Memory B cell (primary cell): ENCODE data around the gene TSPAN17.
A peak's percentile ranks its signal among the peaks of the same experiment; 100 is the strongest.

Source experiments
- ATAC-seq: fragments of 150-1000 bp; cut with Tn5 transposase; 2 replicates; pipeline ENCODE4 v1.10.0; 2021; ENCODE audit warnings: low read depth, mild to moderate bottlenecking, moderate library complexity
- DNase-seq, 2 donors: peaks; one replicate each; pipeline ENCODE4 v3.0.0; 2022; ENCODE audit warnings: low spot score in 2 of 2
- H3K27ac Mint-ChIP-seq: one replicate; pipeline ENCODE4 v1.8.0; 2022; ENCODE audit warnings: mild to moderate bottlenecking, moderate library complexity, mixed read lengths
- H3K27me3 Mint-ChIP-seq: one replicate; pipeline ENCODE4 v1.8.0; 2022; ENCODE audit warnings: mixed read lengths
- H3K36me3 Mint-ChIP-seq: one replicate; pipeline ENCODE4 v1.8.0; 2022; ENCODE audit warnings: mild to moderate bottlenecking, mixed read lengths
- H3K4me1 Mint-ChIP-seq: one replicate; pipeline ENCODE4 v1.8.0; 2022; ENCODE audit warnings: mixed read lengths
- H3K4me3 Mint-ChIP-seq: one replicate; pipeline ENCODE4 v1.8.0; 2022; ENCODE audit warnings: mild to moderate bottlenecking, moderate library complexity, mixed read lengths
- H3K9me3 Mint-ChIP-seq: one replicate; pipeline ENCODE4 v1.8.0; 2022; ENCODE audit warnings: mixed read lengths

The TSPAN17 gene

DNA sequence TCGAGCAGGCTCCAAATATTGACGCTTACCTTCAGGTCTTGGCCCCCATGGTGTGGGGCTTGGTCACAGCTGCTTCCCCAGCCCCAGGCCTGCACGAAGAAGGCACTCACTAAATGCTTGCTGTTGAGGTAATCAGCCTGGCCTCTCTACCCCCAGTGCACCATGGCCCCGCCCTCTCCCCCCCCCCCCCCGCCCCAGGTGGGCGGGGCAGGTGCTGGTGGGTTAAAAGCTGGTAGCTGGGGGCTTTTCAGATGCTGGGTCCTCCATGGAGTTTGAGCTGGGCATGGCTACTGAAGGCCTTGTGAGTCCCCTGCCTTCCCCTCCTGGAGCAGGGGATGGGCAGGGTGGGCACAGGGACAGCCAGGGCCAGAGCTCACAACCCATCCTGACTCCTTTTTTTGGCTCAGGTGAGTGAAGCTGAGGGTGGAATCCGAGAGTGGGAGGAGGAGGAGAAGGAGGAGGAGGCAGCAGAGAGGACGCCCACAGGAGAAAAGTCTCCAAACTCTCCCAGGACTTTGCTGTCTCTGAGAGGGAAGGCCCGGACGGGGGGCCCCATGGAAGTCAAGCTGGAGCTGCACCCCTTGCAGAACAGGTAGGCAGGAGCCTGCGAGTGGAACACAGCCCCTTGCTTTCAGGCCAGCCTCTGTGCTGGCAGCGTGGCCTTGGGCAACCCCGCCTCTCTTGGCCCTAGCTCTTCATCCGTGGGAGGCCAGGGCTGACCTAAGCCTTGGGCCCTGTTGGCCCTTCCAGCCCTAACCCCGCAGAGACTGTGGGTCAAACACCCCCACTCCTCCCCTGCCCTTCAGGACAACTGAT, 4.4 kb upstream of the TSPAN17 start:
- H3K36me3 Mint-ChIP-seq, result no peaks in the 10 kb centered on the region
- ATAC-seq (no peak), DNase-seq (no peak)
- no peaks in the 10 kb centered on the region for H3K9me3 Mint-ChIP-seq
- H3K4me3 Mint-ChIP-seq, result no peak overlapping the region
- no peak overlapping the region for H3K27ac Mint-ChIP-seq
- H3K4me1 Mint-ChIP-seq, result peaks cover 8% of the 10 kb centered on the region
- H3K27me3 Mint-ChIP-seq, result no peaks in the 10 kb centered on the region

DNA sequence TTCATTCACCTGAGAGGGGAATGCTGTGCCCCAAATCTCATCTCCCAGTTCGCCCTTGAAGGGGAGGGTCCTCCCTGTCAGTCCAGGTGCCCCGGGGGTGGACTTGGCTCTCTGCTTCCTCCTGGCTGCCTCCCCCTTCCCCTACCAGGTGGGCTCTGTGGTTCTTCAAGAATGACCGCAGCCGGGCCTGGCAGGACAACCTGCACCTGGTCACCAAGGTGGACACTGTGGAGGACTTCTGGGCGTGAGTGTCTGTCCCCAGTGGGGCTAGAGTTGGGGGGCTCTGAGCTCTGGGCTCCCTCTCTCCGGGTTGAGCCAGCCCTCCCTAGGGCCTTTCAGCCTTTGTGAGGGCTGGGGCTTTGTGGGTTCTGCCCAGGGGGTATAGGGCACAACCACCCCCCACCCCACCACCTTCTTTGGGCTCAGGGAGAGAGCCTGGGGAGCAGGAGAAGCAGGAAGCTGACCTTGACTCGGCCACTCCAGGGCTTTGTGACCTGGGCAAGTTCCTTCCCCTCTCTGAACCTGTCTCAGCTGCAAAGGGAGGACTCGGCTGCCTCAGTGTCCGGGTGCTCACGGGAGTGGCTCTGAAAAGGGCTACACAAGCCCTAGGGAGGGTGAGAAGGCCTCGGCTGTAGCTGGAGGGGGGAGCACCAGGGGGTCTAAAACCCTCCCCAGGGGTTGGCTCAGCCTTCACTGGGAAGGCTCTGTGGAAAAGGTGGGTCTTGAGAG, 3.6 kb upstream of the TSPAN17 start:
- H3K4me1 Mint-ChIP-seq, result peaks cover 12% of the 10 kb centered on the region
- DNase-seq (no peak), ATAC-seq (no peak)
- H3K4me3 Mint-ChIP-seq, result no peak overlapping the region
- H3K27ac Mint-ChIP-seq, result no peak overlapping the region
- no peaks in the 10 kb centered on the region for H3K36me3 Mint-ChIP-seq
- H3K27me3 Mint-ChIP-seq, result no peaks in the 10 kb centered on the region
- H3K9me3 Mint-ChIP-seq, result no peaks in the 10 kb centered on the region

DNA sequence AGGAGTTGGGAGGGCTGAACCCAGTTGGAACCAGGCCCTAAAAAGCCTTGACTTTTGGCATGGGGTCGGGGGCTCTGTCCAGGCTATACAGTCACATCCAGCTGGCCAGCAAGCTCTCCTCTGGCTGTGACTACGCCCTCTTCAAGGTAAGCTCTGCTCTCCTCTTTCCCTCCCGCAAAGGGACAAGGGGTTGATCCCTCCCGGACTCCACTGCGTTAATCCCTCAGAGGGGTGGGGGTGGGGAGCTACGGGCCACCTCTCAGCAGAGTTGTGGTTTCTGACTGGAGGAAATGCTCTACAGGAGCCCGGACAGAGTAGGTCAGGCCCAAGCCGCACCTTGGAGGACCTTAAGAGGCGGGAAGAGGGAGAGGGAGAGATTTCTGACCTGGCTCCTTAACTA, 3.0 kb upstream of the TSPAN17 start:
- peaks cover 18% of the 10 kb centered on the region for H3K4me1 Mint-ChIP-seq
- H3K27ac Mint-ChIP-seq, result no peak overlapping the region
- no peaks in the 10 kb centered on the region for H3K36me3 Mint-ChIP-seq
- no peaks in the 10 kb centered on the region for H3K27me3 Mint-ChIP-seq
- no peak overlapping the region for H3K4me3 Mint-ChIP-seq
- DNase-seq (no peak), ATAC-seq (no peak)
- no peaks in the 10 kb centered on the region for H3K9me3 Mint-ChIP-seq

DNA sequence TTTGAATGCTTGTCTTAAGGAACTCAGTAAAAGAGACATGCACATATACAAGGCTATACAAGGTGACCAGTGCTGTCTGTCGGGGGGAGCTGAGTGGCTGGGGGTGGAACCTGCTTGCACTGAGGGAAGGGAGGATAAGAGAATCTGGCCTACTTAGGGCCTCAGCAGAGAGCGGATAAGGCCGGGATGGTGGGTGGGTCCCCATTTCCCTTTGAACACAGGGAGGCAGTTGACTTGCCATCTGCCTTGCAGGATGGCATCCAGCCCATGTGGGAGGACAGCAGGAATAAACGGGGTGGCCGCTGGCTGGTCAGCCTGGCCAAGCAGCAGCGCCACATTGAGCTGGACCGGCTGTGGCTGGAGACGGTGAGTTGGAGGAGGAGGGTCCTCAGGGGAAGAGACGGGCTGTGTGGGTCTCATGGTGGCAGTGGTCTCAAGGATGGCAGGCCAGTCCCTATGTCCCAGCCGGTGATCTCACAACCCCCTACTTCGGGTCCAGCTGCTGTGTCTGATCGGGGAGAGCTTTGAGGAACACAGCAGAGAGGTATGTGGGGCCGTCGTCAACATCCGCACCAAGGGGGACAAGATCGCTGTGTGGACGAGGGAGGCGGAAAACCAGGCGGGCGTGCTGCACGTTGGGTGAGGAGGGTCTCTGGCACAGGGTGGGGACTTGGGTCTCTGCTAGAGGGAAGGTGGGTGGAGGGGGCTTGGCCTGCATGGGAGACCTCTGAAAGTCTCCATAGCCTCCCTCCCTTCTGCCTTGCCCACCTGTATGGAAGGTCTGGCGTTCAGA, 2.2 kb upstream of the TSPAN17 start:
- no peaks in the 10 kb centered on the region for H3K36me3 Mint-ChIP-seq
- no peaks in the 10 kb centered on the region for H3K9me3 Mint-ChIP-seq
- no peak for DNase-seq
- no peak overlapping the region for H3K4me3 Mint-ChIP-seq
- H3K27me3 Mint-ChIP-seq, result no peaks in the 10 kb centered on the region
- no peak overlapping the region for H3K27ac Mint-ChIP-seq
- ATAC-seq, result no peak
- H3K4me1 Mint-ChIP-seq, result peaks cover 21% of the 10 kb centered on the region

DNA sequence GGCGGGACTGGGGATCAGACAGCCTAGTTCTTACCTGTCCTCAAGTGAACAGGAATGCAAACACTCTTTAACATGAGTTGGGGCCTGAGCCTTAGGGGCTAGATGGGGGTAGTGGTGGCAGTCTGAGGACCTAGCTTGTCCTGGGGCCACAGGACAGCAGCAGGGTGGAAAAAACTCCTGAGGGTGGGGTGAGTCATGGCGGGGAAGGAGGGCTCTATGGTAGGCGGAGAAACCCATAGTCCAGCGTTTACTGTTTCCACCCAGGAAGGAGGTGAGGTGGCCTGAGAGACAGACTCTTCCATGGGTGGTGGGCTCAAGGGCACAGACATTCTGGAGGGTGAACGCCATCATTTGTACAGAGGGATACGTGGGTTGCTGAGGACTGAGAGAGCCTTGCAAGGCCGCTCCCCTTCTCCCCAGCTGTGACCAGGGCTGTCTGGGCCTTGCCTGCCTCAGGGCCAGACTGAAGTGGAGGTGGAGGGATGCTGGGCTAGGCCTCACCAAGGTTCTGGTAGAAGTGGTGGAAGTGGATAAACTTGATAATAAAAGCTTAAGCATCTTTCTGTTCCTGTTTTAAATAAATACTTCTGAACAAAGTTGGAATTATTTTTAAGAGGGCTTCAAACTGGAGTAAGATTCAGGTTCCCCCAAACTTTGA, 1.1 kb upstream of the TSPAN17 start:
- Mint-ChIP-seq H3K4me3 (peak overlapping the region; percentile 89), H3K27ac (no peak overlapping the region), H3K9me3 (no peaks in the 10 kb centered on the region), H3K36me3 (no peaks in the 10 kb centered on the region), H3K27me3 (no peaks in the 10 kb centered on the region), H3K4me1 (peaks cover 29% of the 10 kb centered on the region)
- ATAC-seq, result no peak
- DNase-seq, result no peak

DNA sequence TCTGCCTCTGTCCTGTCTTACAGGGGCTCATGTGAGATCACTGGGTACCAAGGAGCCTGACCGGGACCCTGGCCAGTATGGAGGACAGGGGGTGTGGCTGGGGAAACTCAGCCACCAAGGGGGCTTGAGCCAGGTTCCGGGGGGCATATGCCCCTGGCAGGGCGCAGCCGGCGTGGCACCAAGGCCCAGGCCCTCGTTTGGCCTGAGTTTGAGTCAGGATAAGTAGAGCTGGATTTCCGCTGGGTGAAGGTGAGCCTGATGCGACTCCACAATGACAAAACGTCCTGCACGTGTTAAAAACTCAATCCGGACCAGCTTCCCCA, 616 bp upstream of the TSPAN17 start:
- DNase-seq (no peak), ATAC-seq (no peak)
- Mint-ChIP-seq H3K4me3 (peak overlapping the region; percentile 89), H3K4me1 (peaks cover 29% of the 10 kb centered on the region), H3K27me3 (no peaks in the 10 kb centered on the region), H3K36me3 (no peaks in the 10 kb centered on the region), H3K27ac (peak overlapping the region; percentile 80), H3K9me3 (no peaks in the 10 kb centered on the region)

DNA sequence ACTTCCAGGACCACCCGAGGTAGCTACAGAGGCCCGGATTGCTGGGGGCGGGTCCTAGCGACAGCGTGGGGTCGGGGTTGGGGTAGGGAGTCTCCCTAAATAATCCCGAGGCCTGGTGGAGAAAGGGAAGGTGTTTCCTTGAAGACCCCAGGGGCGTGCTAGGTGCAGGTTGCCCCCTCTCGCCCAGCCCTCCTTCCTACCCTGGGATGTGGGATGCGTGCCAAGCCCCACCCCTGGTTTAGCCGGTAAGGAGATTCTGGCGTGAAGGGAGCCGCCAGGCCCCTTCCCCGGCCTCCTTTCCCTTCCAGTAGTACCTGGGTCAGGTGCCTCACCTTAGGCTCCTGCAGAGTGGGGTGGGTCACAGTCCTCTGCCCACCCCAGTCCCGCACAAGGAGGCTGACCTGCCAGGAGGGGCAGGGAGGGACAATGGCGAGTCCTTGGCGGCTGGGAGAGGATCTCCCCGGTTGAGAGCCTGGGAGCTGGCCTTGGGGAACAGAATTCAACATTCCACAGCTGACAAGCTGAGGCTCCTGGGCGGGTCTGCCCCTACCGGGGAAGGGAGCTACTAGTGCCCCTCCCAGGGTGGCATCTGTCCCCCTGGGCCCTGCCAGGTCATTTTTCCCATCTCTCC, 674 bp downstream of the TSPAN17 start:
- peaks cover 34% of the 10 kb centered on the region for H3K4me1 Mint-ChIP-seq
- peak overlapping the region; percentile 79 for H3K4me3 Mint-ChIP-seq
- DNase-seq (no peak), ATAC-seq (no peak)
- H3K27me3 Mint-ChIP-seq, result no peaks in the 10 kb centered on the region
- no peaks in the 10 kb centered on the region for H3K36me3 Mint-ChIP-seq
- no peaks in the 10 kb centered on the region for H3K9me3 Mint-ChIP-seq
- H3K27ac Mint-ChIP-seq, result no peak overlapping the region

DNA sequence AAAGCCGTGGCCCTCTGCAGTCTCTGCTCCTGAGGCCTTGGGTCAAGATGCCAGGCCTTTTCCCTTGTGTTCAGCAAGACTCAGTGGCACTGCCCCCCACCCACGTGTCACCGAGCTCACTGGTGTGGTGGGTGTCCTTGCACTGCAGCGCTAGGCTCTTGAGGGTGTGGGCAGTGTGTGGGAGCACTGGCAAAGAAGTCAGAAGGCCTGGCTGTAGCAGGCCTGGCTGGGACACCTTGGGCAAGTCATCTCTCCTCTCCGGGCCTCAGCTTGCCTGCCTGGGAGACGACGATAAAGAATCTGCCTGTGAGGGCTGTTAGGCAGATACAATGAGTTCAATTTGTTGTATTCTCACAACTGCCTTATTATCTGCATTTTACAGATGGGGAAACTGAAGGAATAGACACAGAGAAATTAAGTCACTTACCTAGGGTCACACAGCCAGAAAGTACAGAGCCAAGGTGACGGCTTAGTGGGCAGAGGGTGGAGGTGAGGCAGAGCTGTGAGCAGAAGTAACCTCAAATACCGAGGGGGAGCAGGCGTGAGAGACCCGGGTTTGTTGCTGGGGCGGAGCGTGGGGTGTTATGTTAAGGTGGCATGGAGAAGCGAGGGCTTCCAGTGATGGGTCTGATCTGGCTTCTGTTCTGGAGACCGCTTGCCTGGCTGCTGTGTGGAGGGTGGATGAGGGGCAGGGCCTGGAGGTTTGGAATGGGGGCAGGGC, 1.4 kb downstream of the TSPAN17 start:
- H3K36me3 Mint-ChIP-seq, result peaks cover 4% of the 10 kb centered on the region
- no peak for DNase-seq
- H3K4me3 Mint-ChIP-seq, result peak overlapping the region; percentile 79
- no peak for ATAC-seq
- H3K27ac Mint-ChIP-seq, result no peak overlapping the region
- H3K9me3 Mint-ChIP-seq, result no peaks in the 10 kb centered on the region
- H3K27me3 Mint-ChIP-seq, result no peaks in the 10 kb centered on the region
- peaks cover 41% of the 10 kb centered on the region for H3K4me1 Mint-ChIP-seq

DNA sequence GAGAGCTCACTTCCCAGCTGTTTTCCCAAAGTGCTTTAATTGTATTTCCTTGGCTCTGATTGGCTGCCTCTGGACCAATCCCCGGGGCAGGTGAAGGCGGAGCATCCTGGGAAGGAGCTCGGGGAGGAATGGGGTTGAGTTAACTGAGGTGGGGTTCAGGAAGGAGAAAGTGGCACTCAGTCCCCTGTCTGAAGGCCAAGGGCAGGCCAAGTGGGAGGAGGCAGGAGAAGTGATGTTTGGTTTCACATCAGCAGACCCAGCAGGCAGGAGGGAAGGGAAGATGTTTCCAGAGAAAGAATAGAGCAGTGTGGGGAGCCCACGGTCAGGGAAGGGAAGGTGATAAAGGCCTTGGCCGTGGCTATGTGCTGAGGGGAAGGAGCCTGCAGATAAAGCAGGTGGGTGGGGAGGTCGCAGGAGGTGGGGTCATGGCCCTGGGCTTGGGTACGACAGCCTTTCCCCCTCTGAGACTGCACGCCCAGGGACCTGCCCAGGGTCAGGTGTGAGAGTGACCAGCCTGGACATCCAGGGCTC, 3.1 kb downstream of the TSPAN17 start:
- ATAC-seq (no peak), DNase-seq (no peak)
- H3K4me1 Mint-ChIP-seq, result peaks cover 43% of the 10 kb centered on the region
- no peak overlapping the region for H3K27ac Mint-ChIP-seq
- H3K9me3 Mint-ChIP-seq, result no peaks in the 10 kb centered on the region
- peaks cover 7% of the 10 kb centered on the region for H3K36me3 Mint-ChIP-seq
- H3K27me3 Mint-ChIP-seq, result no peaks in the 10 kb centered on the region
- H3K4me3 Mint-ChIP-seq, result no peak overlapping the region

DNA sequence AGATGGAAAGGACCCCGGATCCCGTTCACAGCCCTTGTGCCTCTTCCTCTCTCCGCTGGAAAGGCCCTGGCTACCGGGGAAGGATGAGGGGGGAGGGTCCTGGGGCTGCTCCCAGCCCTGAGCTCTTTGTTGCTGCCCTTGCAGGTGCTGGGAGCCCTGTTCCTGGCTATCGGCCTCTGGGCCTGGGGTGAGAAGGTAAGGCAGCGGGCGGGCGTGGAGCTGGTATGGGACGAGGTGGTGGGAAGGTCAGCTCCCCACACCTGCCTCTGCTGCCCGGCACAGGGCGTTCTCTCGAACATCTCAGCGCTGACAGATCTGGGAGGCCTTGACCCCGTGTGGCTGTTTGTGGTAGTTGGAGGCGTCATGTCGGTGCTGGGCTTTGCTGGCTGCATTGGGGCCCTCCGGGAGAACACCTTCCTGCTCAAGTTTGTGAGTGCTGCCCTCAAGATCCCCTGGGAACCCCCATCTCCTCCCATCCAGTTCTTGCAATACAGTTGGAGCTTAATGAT, 4.2 kb downstream of the TSPAN17 start:
- ATAC-seq, result no peak
- Mint-ChIP-seq H3K27me3 (no peaks in the 10 kb centered on the region), H3K36me3 (peaks cover 10% of the 10 kb centered on the region), H3K4me1 (peaks cover 38% of the 10 kb centered on the region), H3K4me3 (no peak overlapping the region), H3K27ac (no peak overlapping the region), H3K9me3 (no peaks in the 10 kb centered on the region)
- DNase-seq, result no peak

DNA sequence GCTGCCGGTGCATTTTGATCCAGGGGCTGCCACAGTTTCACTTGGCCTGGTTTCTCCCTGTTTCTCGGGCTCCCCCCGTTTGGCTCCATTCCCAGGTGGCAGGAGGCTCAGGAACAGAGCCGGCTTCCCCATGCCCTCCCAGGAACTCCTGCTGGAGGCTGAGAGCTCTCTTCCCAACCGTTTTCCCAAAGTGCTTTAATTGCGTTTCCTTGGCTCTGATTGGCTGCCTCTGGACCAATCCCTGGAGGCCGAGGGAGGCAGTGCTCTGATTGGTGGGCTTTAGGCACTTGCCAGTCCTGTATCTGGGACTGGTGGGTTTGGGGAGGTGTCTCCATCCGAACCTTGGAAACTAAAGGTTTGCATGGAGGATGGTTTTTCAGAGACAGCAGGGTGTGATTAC, 4.9 kb downstream of the TSPAN17 start:
- ATAC-seq, result no peak
- no peak for DNase-seq
- Mint-ChIP-seq H3K27ac (no peak overlapping the region), H3K9me3 (no peaks in the 10 kb centered on the region), H3K4me3 (no peak overlapping the region), H3K27me3 (no peaks in the 10 kb centered on the region), H3K36me3 (peaks cover 10% of the 10 kb centered on the region), H3K4me1 (peaks cover 35% of the 10 kb centered on the region)

DNA sequence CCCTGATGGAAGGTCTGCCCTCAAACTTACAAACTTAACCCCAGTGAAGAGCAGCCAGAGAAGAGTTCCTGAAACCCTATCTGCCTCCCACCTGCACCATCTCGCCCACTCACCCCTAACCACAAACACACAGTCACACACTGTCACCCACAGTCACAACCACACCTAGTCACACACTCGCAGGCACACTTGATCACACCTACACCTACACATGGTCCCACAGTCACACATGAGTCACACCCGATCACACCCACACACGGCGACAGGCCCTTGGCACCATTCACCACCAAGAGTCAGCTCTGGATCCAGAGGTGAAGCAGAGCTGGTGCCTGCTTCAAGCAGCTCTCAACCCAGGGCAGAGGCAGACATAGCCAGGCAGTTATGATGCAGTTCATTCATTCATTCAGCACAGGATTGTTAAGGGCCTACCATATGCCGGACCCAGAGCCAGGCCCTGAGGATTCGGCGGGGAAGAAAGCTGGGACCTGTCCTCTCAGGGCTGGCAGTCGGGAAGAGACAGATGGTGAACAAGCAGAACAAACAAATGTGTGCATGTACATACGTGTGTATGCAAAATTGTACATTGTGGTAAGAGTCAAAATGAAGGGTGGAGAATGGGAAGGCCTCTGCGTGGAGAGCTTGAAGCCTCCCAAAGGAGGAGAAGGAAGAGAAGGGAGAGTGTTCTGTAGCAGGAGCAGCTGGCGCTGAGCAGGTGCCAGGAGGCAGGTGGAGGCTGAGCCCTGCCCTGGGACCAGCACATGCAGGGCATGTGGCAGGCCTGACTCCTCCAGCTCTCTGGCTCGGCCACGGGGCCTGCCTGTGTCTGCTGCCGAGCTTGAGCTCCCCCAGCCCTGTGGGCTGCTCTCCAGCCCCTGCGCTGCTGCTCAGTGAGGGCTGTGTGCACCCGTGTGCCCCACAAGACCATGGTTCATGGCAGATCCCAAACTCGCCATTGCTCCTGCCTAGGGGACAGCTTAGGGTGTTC, 6.4 kb downstream of the TSPAN17 start:
- H3K4me1 Mint-ChIP-seq, result peaks cover 31% of the 10 kb centered on the region
- H3K4me3 Mint-ChIP-seq, result no peak overlapping the region

More for the DNA sequence above, 6.4 kb downstream of the TSPAN17 start:
- Mint-ChIP-seq H3K27me3 (no peaks in the 10 kb centered on the region), H3K9me3 (no peaks in the 10 kb centered on the region), H3K36me3 (peaks cover 10% of the 10 kb centered on the region), H3K27ac (peak overlapping the region; percentile 72)
- DNase-seq, result no peak
- peak; percentile 56 for ATAC-seq
